AG09309 (cell line): ENCODE data around the gene MOG.
A peak's percentile ranks its signal among the peaks of the same experiment; 100 is the strongest.

Experiments used
- DNase-seq: peaks from one replicate; pipeline ENCODE4 v3.0.0-alpha.2; 2010; ENCODE audit warnings: low read depth
- H3K4me3 ChIP-seq: 2 replicates; pipeline ENCODE4 v1.5.1; 2011; ENCODE audit warnings: mild to moderate bottlenecking, low read depth, low read length, moderate library complexity; ENCODE audit not compliant: control insufficient read depth
- CTCF ChIP-seq: IDR thresholded peaks from 2 replicates; pipeline ENCODE4 v1.5.1; 2011; ENCODE audit warnings: mild to moderate bottlenecking, low read depth, low read length, inconsistent platforms; ENCODE audit not compliant: insufficient read depth, control insufficient read depth; ENCODE audit errors: missing control alignments

Gene MOG

DNA sequence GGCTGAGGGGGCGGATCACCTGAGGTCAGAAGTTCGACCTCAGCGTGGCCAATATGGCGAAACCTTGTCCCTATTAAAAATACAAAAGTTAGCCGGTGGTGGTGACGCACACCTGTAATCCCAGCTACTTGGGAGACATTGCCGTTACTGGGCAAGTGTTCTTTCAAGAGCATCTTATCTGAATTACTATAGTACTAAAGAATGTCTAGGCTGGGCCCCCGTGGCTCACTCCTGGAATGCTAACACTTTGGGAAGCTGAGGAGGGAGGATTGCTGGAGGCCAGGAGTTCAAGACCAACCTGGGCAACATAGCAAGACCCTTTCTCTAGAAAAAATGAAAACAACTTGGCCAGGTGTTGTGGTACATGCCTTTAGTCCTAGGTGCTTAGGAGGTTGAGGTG lies 24.9 kb downstream of the MOG start:
- no peak overlapping the region for H3K4me3 ChIP-seq

GRCh38 chr6:29685718-29686326 lies 28.9 kb downstream of the MOG start:
- H3K4me3 ChIP-seq = no peak overlapping the region
- no peak for DNase-seq
- TF ChIP-seq CTCF = peak; percentile 3

More for the DNA sequence above, 24.9 kb downstream of the MOG start:
- DNase-seq = no peak
- no peak for TF ChIP-seq CTCF

- H3K4me3 ChIP-seq = no peak overlapping the region
- no peak for DNase-seq
- TF ChIP-seq CTCF = no peak
These were observed 37.7 kb downstream of the MOG start for GRCh38 chr6:29694637-29695036.

- TF ChIP-seq CTCF = peak; percentile 74
- DNase-seq = no peak
- no peak overlapping the region for H3K4me3 ChIP-seq
These were observed 39.5 kb downstream of the MOG start for GRCh38 chr6:29696147-29697125.

DNA sequence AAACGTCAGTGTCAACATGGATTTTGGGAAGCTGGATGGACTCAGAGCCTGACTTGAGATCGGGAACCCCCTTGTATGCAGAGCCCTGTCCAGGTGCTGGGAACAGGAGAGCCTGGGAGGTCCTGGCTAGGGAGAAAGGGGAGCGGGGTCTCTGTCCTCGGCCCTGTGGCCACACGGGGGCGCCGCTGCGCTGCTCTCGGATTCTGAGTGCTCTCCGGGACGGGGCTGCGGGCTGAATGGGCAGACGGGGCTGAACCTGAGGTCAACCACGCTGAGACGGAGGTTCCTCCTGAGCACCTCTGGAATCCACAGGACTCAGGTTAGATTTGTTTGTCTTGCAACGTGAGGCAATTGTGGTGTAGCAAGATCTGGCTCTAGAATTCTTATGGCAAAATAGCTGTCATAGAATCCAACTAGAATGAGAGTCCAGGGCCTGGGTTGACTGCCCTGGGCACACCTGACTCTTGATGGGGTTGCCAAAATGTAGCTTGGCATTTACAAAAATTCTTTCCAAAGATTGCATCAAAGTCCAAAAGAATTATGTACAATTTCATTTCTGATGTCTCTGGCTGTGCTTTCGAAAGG lies 45.7 kb downstream of the MOG start:
- DNase-seq = no peak
- peak; percentile 79 for TF ChIP-seq CTCF
- H3K4me3 ChIP-seq = no peak overlapping the region

GRCh38 chr6:29705389-29706231 lies 48.7 kb downstream of the MOG start:
- peak; percentile 13 for DNase-seq
- H3K4me3 ChIP-seq = no peak overlapping the region
- peak; percentile 62 for TF ChIP-seq CTCF
